Osteoblast (primary cell): Measurements from ENCODE around the gene TTN. TPM values are rescaled to one million over a fixed set of nuclear protein-coding genes. Genes with fewer than 3 reads are reported as not detected.

Source experiments
- DNase-seq: peaks from one replicate; pipeline ENCODE4 v3.0.0; 2011; ENCODE audit warnings: low spot score, mixed read lengths; ENCODE audit not compliant: insufficient read length; ENCODE audit errors: missing footprints
- H2AFZ ChIP-seq: 2 replicates; pipeline ENCODE4 v1.6.0; 2011; ENCODE audit warnings: mild to moderate bottlenecking, low read length
- H3K27ac ChIP-seq: 2 replicates; pipeline ENCODE4 v1.5.1; 2011; ENCODE audit warnings: mild to moderate bottlenecking, low read depth, low read length, moderate library complexity
- H3K27me3 ChIP-seq: 2 replicates; pipeline ENCODE4 v1.6.0; 2012; ENCODE audit warnings: mild to moderate bottlenecking, control low read depth, inconsistent platforms, low read length, moderate library complexity; ENCODE audit not compliant: insufficient read depth
- H3K36me3 ChIP-seq: 2 replicates; pipeline ENCODE4 v1.5.1; 2011; ENCODE audit warnings: mild to moderate bottlenecking, low read length, control low read depth, moderate library complexity; ENCODE audit not compliant: insufficient read depth
- H3K4me1 ChIP-seq: 2 replicates; pipeline ENCODE4 v1.5.1; 2011; ENCODE audit warnings: mild to moderate bottlenecking, low read length, control low read depth, moderate library complexity; ENCODE audit not compliant: insufficient read depth
- H3K4me2 ChIP-seq: 2 replicates; pipeline ENCODE4 v1.6.0; 2011; ENCODE audit warnings: mild to moderate bottlenecking, low read length; ENCODE audit not compliant: insufficient read depth
- H3K4me3 ChIP-seq: fragments of 200-600 bp; sonication (generic); 3 replicates; pipeline ENCODE4 v1.5.1; 2012; ENCODE audit warnings: mild to moderate bottlenecking, low read length, inconsistent platforms; ENCODE audit not compliant: insufficient read depth
- H3K79me2 ChIP-seq: 2 replicates; pipeline ENCODE4 v1.6.0; 2012; ENCODE audit warnings: mild to moderate bottlenecking, low read length, control low read depth, inconsistent platforms; ENCODE audit not compliant: insufficient read depth
- H3K9me3 ChIP-seq: 2 replicates; pipeline ENCODE4 v1.5.1; 2011; ENCODE audit warnings: low read depth, low read length, control low read depth
- H4K20me1 ChIP-seq: 2 replicates; pipeline ENCODE4 v1.6.0; 2012; ENCODE audit warnings: mild to moderate bottlenecking, low read length, control low read depth; ENCODE audit not compliant: insufficient read depth
- total RNA-seq: library from RNA; depleted of rRNA; stranded (reverse); fragments of >200 nt; gene quantifications from 2 replicates; pipeline ENCODE4 v1.2.3, GENCODE V29; 2012
- TF ChIP-seq, protein P1 (sequence below): IDR thresholded peaks from 2 replicates; pipeline ENCODE4 v1.5.1; 2011; ENCODE audit warnings: mild to moderate bottlenecking, low read depth, low read length, moderate library complexity; ENCODE audit errors: extremely low read depth

TTN gene
- total RNA-seq, 1 donor: under 0.01 TPM

DNA sequence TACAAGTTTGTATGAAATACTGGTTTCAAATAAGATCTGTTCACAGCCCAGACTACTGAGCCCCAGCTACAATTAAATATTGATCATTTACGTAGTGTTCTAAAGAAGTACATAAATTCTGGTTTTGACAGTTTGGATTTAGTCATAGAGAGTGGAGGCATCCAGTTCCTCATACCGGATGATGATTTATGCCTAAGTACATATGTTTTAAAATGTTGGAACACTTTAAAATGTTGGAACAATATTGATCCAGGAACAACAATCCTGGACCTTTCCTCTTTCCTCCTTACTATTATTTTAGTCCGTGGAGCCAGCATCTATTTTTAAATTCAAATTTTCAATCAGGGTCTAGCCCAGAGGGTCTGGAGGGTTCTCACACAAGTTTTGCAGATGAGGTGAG lies 22.8 kb upstream of the TTN start:
- H3K4me2 ChIP-seq: no peak overlapping the region
- no peaks in the 10 kb centered on the region for H4K20me1 ChIP-seq
- no peak overlapping the region for H3K4me3 ChIP-seq
- H3K4me1 ChIP-seq: peaks cover 16% of the 10 kb centered on the region
- H2AFZ ChIP-seq: no peak overlapping the region
- H3K79me2 ChIP-seq: no peaks in the 10 kb centered on the region
- no peaks in the 10 kb centered on the region for H3K36me3 ChIP-seq
- H3K27me3 ChIP-seq: no peaks in the 10 kb centered on the region
- DNase-seq: no peak
- no peaks in the 10 kb centered on the region for H3K9me3 ChIP-seq
- no peak overlapping the region for H3K27ac ChIP-seq
- TF ChIP-seq, protein P1, sequence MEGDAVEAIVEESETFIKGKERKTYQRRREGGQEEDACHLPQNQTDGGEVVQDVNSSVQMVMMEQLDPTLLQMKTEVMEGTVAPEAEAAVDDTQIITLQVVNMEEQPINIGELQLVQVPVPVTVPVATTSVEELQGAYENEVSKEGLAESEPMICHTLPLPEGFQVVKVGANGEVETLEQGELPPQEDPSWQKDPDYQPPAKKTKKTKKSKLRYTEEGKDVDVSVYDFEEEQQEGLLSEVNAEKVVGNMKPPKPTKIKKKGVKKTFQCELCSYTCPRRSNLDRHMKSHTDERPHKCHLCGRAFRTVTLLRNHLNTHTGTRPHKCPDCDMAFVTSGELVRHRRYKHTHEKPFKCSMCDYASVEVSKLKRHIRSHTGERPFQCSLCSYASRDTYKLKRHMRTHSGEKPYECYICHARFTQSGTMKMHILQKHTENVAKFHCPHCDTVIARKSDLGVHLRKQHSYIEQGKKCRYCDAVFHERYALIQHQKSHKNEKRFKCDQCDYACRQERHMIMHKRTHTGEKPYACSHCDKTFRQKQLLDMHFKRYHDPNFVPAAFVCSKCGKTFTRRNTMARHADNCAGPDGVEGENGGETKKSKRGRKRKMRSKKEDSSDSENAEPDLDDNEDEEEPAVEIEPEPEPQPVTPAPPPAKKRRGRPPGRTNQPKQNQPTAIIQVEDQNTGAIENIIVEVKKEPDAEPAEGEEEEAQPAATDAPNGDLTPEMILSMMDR: no peak

- no peak overlapping the region for H3K27ac ChIP-seq
- no peaks in the 10 kb centered on the region for H3K36me3 ChIP-seq
These were observed 22.2 kb upstream of the TTN start for GRCh38 chr2:178829299-178829960.

DNA sequence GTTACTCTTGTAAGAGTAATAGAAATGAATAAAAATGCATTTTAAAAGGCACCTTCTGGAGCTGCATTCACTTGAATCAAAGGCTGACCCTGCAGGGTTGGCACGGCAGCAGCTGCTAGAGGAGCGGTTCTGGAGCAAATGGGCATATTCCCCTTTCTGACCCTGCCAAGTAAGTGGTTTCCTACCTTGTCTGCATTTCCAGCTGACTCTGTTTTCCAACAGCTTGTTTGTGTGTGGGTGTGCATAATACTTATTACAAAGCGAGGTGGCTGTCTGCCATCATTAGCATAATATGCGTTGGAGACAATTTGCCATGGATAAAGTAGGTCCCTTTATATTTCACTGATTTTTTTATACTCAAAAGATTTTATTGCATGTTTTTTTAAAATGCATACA lies 21.3 kb upstream of the TTN start:
- DNase-seq: no peak
- no peaks in the 10 kb centered on the region for H3K79me2 ChIP-seq
- H2AFZ ChIP-seq: peak overlapping the region; percentile 76
- no peaks in the 10 kb centered on the region for H3K9me3 ChIP-seq
- H3K27ac ChIP-seq: no peak overlapping the region
- peaks cover 16% of the 10 kb centered on the region for H3K4me1 ChIP-seq
- peak overlapping the region; percentile 69 for H3K4me2 ChIP-seq
- H3K4me3 ChIP-seq: peak overlapping the region; percentile 49
- TF ChIP-seq, protein P1: no peak
- H4K20me1 ChIP-seq: no peaks in the 10 kb centered on the region
- H3K27me3 ChIP-seq: no peaks in the 10 kb centered on the region
- H3K36me3 ChIP-seq: no peaks in the 10 kb centered on the region

More at GRCh38 chr2:178829299-178829960, 22.2 kb upstream of the TTN start:
- DNase-seq: no peak
- no peak overlapping the region for H3K4me3 ChIP-seq
- H3K4me1 ChIP-seq: peaks cover 16% of the 10 kb centered on the region
- H3K9me3 ChIP-seq: no peaks in the 10 kb centered on the region
- H3K79me2 ChIP-seq: no peaks in the 10 kb centered on the region
- no peak overlapping the region for H3K4me2 ChIP-seq
- H3K27me3 ChIP-seq: no peaks in the 10 kb centered on the region
- H4K20me1 ChIP-seq: no peaks in the 10 kb centered on the region
- no peak overlapping the region for H2AFZ ChIP-seq
- TF ChIP-seq, protein P1: no peak

DNA sequence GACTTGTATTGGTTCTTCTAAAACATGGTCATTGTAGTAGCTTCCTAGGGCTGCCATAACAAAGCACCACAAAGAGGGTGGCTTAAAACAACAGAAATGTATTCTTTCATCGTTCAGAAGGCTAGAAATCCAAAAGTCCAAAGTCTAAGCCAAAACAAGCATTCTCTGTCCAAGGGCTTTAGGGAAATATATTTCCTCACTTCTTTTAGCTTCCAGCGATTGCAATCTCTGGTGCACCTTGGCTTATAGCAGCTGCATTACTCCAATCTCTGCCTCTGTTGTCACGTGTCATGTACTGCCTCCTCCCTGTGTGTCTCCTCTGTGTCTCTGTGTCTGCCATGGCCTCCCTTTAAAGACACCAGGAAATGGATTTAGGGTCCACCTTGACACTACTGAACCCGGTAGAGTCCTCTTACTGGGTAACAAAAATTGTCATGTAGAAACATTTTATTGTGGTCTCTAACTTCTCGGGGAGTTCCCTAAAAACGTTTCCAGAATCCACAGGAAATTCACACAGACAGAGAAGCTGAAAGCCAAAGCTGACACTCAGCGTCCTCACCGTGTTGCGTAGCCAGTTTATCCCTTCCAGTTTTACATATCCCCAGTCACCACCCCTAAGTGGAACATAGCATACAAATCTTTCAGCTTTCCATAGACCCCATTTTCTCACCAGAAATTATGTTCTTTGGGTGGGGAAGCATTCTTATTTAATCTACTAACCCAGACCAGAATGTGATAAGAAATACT lies 20.7 kb upstream of the TTN start:
- no peaks in the 10 kb centered on the region for H3K36me3 ChIP-seq
- no peaks in the 10 kb centered on the region for H3K27me3 ChIP-seq
- DNase-seq: no peak
- H3K9me3 ChIP-seq: no peaks in the 10 kb centered on the region
- no peaks in the 10 kb centered on the region for H4K20me1 ChIP-seq
- peak overlapping the region; percentile 10 for H3K27ac ChIP-seq
- H3K4me1 ChIP-seq: peaks cover 16% of the 10 kb centered on the region
- H3K79me2 ChIP-seq: no peaks in the 10 kb centered on the region
- peak overlapping the region; percentile 76 for H2AFZ ChIP-seq
- peak overlapping the region; percentile 69 for H3K4me2 ChIP-seq
- H3K4me3 ChIP-seq: peak overlapping the region; percentile 49
- TF ChIP-seq, protein P1: no peak
